HCT116 (cell line): Measurements from ENCODE around the gene CRACDL. TPM values are rescaled to one million over a fixed set of nuclear protein-coding genes. Genes with fewer than 3 reads are reported as not detected.

Experiments used
- ATAC-seq: fragments of 200-7000 bp; cut with Tn5 transposase; 2 replicates; pipeline ENCODE4 v1.9.1; 2020; ENCODE audit warnings: mild to moderate bottlenecking, moderate library complexity
- BruUV-seq: library from RNA; stranded (reverse); fragments of 400-500 nt; replicated peaks from 2 replicates; lab custom pipeline; 2021; lab: Mats Ljungman, UMichigan
- CTCF ChIA-PET: fragments of 300-600 bp; sonication (Branson Sonifier 250); formaldehyde crosslinking; loops from one replicate; lab custom pipeline; 2021; ENCODE audit warnings: antibody characterized with exemption; lab: Charles Lee
- POLR2A ChIA-PET: fragments of 300-600, 350-600 bp; sonication (Branson Sonifier 250); formaldehyde crosslinking; loops from one replicate; lab custom pipeline; 2021; ENCODE audit warnings: antibody characterized with exemption; lab: Charles Lee
- RAD21 ChIA-PET, 2 experiments: fragments of 300-600 bp; sonication (Branson Sonifier 250); formaldehyde crosslinking; loops; one replicate each; lab custom pipeline; 2023; ENCODE audit warnings: low total read pairs in 2 of 2; ENCODE audit not compliant: uncharacterized antibody in 2 of 2, unreplicated experiment in 2 of 2, low non-redundant PET in 1 of 2; lab: Charles Lee
- DNase-seq: peaks from one replicate; pipeline ENCODE4 v3.0.0-alpha.2; 2010; ENCODE audit warnings: low read depth, low spot score
- H2AFZ ChIP-seq: fragments of 200-600 bp; shearing (Covaris generic), sonication (generic); 2 replicates; pipeline ENCODE4 v1.6.1; 2017; ENCODE audit warnings: low read depth, mixed run types, mixed read lengths, antibody characterized with exemption, low read length; ENCODE audit not compliant: poor library complexity, severe bottlenecking
- H3K27ac ChIP-seq: 2 replicates; pipeline ENCODE4 v1.5.1; 2012; ENCODE audit warnings: low read depth, low read length
- H3K27me3 ChIP-seq: fragments of 200-600 bp; sonication (generic); 2 replicates; pipeline ENCODE4 v1.6.1; 2016; ENCODE audit warnings: mixed run types, low read length, mixed read lengths; ENCODE audit not compliant: insufficient read depth
- H3K36me3 ChIP-seq, 2 experiments: fragments of 200-500 bp in 1 of 2; fragments of 200-600 bp in 1 of 2; sonication (Bioruptor generic) in 1 of 2; sonication (generic) in 1 of 2; 2 replicates each; pipeline versions ENCODE4 v1.5.1 to v1.6.1; 2014 to 2016; ENCODE audit warnings: low read length in 2 of 2, inconsistent platforms in 1 of 2, mixed read lengths in 1 of 2, mixed run types in 1 of 2; ENCODE audit not compliant: insufficient read depth in 2 of 2, control insufficient read depth in 1 of 2
- H3K4me1 ChIP-seq, 2 experiments: fragments of 200-600 bp in 1 of 2; sonication (generic) in 1 of 2; 2 replicates each; pipeline versions ENCODE4 v1.5.1 to v1.6.1; 2012 to 2017; ENCODE audit warnings: low read length in 2 of 2, inconsistent platforms in 1 of 2, mild to moderate bottlenecking in 1 of 2, mixed read lengths in 1 of 2, mixed run types in 1 of 2, moderate library complexity in 1 of 2; ENCODE audit not compliant: insufficient read depth in 2 of 2, control insufficient read depth in 1 of 2
- H3K4me2 ChIP-seq: fragments of 200-600 bp; sonication (generic); 2 replicates; pipeline ENCODE4 v1.6.1; 2017; ENCODE audit warnings: mixed run types, low read length, mixed read lengths
- H3K4me3 ChIP-seq, 2 experiments: fragments of 200-600 bp in 1 of 2; sonication (generic) in 1 of 2; replicated peaks in 1 of 2; 2 replicates each; pipeline ENCODE4 v1.5.1; 2011 to 2016; ENCODE audit warnings: low read length in 2 of 2, control low read depth in 1 of 2, low read depth in 1 of 2, mild to moderate bottlenecking in 1 of 2, mixed read lengths in 1 of 2, mixed run types in 1 of 2
- H3K79me2 ChIP-seq: fragments of 200-600 bp; sonication (generic); 2 replicates; pipeline ENCODE4 v1.6.1; 2017; ENCODE audit warnings: mild to moderate bottlenecking, mixed run types, low read length, moderate library complexity, mixed read lengths; ENCODE audit not compliant: insufficient read depth
- H3K9ac ChIP-seq: fragments of 200-600 bp; sonication (generic); 2 replicates; pipeline ENCODE4 v1.6.1; 2016; ENCODE audit warnings: low read length, mixed read lengths
- H3K9me2 ChIP-seq: fragments of 200-600 bp; sonication (generic), shearing (Covaris generic); 2 replicates; pipeline ENCODE4 v1.6.1; 2017; ENCODE audit warnings: mixed run types, mild to moderate bottlenecking, moderate library complexity; ENCODE audit not compliant: insufficient read depth
- H3K9me3 ChIP-seq, 2 experiments: fragments of 200-500 bp in 1 of 2; fragments of 200-600 bp in 1 of 2; sonication (Bioruptor generic) in 1 of 2; sonication (generic) in 1 of 2; 2 replicates each; pipeline ENCODE4 v1.6.1; 2014 to 2017; ENCODE audit warnings: low read length in 2 of 2, mixed read lengths in 2 of 2, inconsistent platforms in 1 of 2, low read depth in 1 of 2, mild to moderate bottlenecking in 1 of 2, mixed run types in 1 of 2, moderate library complexity in 1 of 2; ENCODE audit not compliant: control insufficient read depth in 1 of 2, insufficient read depth in 1 of 2
- H4K20me1 ChIP-seq: fragments of 200-600 bp; sonication (generic), shearing (Covaris generic); 2 replicates; pipeline ENCODE4 v1.6.1; 2017; ENCODE audit warnings: mixed run types, mild to moderate bottlenecking, moderate library complexity; ENCODE audit not compliant: insufficient read depth
- CTCF ChIP-seq, 3 experiments: fragments of 200-600 bp in 1 of 3; sonication (generic) in 1 of 3; IDR thresholded peaks in 2 of 3; conservative IDR thresholded peaks in 1 of 3; 2 replicates each; pipeline ENCODE4 v1.5.1; 2012 to 2017; ENCODE audit warnings: low read depth in 2 of 3, low read length in 2 of 3, antibody characterized with exemption in 1 of 3, borderline replicate concordance in 1 of 3, control low read depth in 1 of 3, mild to moderate bottlenecking in 1 of 3, mixed read lengths in 1 of 3, mixed run types in 1 of 3, moderate library complexity in 1 of 3; ENCODE audit not compliant: insufficient read depth in 1 of 3
- EZH2phosphoT487 ChIP-seq: fragments of 200-600 bp; IDR thresholded peaks from 2 replicates; pipeline ENCODE4 v1.6.1; 2018; ENCODE audit warnings: antibody characterized with exemption, borderline replicate concordance
- RAD21 ChIP-seq: IDR thresholded peaks from 2 replicates; pipeline ENCODE4 v1.6.1; 2012; ENCODE audit warnings: low read depth, mild to moderate bottlenecking
- REST ChIP-seq: IDR thresholded peaks from 2 replicates; pipeline ENCODE4 v1.6.1; 2012; ENCODE audit warnings: low read depth
- SIN3A ChIP-seq: IDR thresholded peaks from 2 replicates; pipeline ENCODE4 v1.6.1; 2012; ENCODE audit warnings: low read depth
- SP1 ChIP-seq: IDR thresholded peaks from 2 replicates; pipeline ENCODE4 v1.6.1; 2012; ENCODE audit warnings: low read depth
- TCF7L2 ChIP-seq: IDR thresholded peaks from 2 replicates; pipeline ENCODE4 v1.7.0; 2011; ENCODE audit warnings: borderline replicate concordance, inconsistent platforms; ENCODE audit not compliant: insufficient read depth, insufficient read length; ENCODE audit errors: extremely low read depth
- ZNF274 ChIP-seq: fragments of 200-500 bp; sonication (Bioruptor generic); IDR thresholded peaks from 2 replicates; pipeline ENCODE4 v1.6.1; 2014; ENCODE audit warnings: mild to moderate bottlenecking, low read depth, low read length, inconsistent platforms
- intact Hi-C: fragments of 100-400 bp; cut with micrococcal nuclease; formaldehyde crosslinking; loops from 2 replicates; pipeline ENCODE4 v1.10.0; 2022
- total RNA-seq: library from RNA; stranded (reverse); gene quantifications from one replicate; pipeline ENCODE4 v1.2.1, GENCODE V29; 2021; ENCODE audit not compliant: unreplicated experiment

Gene CRACDL
- total RNA-seq, 1 experiment from 2014 or later = 1.1 TPM

DNA sequence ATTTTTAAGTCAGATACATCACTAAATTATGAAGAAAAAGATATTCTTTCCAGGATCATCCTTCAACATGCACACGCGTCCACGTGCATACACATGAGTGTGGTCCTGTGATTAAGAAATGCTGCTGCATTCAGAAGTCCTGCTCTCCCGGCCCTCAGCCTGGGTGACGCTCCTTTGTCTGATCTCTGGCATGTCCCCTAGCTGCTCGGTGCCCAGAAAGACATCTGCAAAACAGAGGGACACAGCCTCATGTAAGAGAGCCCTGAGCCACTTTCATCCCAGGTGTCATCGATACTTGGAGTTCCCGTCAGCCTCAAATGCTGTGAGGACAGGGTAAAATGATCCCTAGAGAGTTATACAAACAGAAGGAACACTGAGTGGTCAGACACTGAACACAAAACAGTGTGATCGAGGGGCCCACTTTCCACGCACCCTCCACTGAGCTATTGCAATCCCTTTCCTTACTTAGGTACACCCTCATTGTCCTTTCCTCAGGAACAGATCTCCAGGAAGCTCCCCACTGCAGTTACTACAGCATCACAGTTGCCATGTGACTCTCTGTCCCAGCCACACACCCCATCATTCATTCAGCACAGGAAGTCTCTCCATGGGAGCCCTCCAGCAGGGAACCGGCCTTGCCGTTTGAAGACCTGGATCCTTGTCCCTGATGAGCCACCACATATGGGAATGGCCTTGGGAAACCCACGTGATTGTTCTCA, 32.1 kb downstream of the CRACDL start:
- no peaks in the 10 kb centered on the region for H3K36me3 ChIP-seq
- no peak for TF ChIP-seq CTCF (IDR thresholded peaks at IDR 0.05 in 2 of 3, conservative IDR thresholded peaks at IDR 0.05 in 1 of 3; ENCODE audit: borderline replicate concordance in 1 of 3, insufficient read depth in 1 of 3, low read depth in 2 of 3, low read length in 2 of 3)
- no peak for TF ChIP-seq EZH2phosphoT487
- no peak for TF ChIP-seq RAD21
- TF ChIP-seq REST = no peak
- no peak for TF ChIP-seq SP1
- TF ChIP-seq SIN3A = no peak
- TF ChIP-seq ZNF274 = no peak
- no peak for TF ChIP-seq TCF7L2
- ChIA-PET RAD21 (no interaction called here), CTCF (no interaction called here), POLR2A (no interaction called here)
- ATAC-seq (no peak), DNase-seq (no peak)
- H3K4me3 ChIP-seq = no peak overlapping the region
- H3K4me1 ChIP-seq = peaks cover 7 to 8% of the 10 kb centered on the region in 2 experiments; a peak in 3 of 4 replicates
- intact Hi-C loops = loop anchor here (10.0 kb wide), 1 partner anchor 79 kb away; no protein-coding TSS in a partner anchor
- no peaks in the 10 kb centered on the region for H3K27me3 ChIP-seq
- no peak overlapping the region for H3K9ac ChIP-seq
- no peaks in the 10 kb centered on the region for H3K79me2 ChIP-seq
- H2AFZ ChIP-seq = no peak overlapping the region
- H4K20me1 ChIP-seq = no peaks in the 10 kb centered on the region
- H3K27ac ChIP-seq = no peak overlapping the region
- no peaks in the 10 kb centered on the region for H3K9me2 ChIP-seq
- H3K4me2 ChIP-seq = no peak overlapping the region
- no peaks in the 10 kb centered on the region for H3K9me3 ChIP-seq
- BruUV-seq = no TSS peak
